Measurements from ENCODE around the gene PID1. TPM values are rescaled to one million over a fixed set of nuclear protein-coding genes. Genes with fewer than 3 reads are reported as not detected.

PID1 gene
- total RNA-seq, 1 experiment from 2014 or later: 0.15 TPM

DNA sequence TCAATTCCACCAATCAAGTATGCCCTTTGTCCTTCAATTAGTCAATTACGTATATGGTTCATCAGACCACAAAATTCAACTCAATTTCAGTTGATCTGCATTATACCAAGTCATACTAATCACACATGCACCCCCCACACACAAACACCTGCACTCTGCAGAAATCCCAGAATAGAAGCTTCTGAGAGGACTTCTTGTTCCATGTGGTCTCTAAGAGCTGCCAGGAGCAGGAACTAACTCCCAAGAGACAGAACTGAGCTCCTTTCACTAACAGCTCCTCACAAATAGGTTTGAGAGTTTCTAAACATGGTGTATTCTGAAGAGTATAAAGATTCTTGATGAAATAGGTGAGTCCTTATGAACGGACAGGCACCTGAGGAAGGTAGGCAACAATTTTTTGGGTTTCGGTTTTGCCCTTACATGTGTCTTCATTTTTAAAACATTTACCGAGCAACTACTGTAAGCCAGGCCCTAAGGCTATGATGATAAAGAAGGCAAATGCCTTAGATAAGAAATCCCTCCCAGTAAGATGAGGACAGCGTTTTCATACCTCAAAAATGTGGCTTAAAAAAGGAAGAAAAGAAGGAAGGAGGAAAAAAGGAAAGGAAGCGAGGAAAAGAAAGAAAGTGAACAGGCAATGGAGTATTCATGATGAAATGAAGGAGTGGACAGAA, 183.1 kb downstream of the PID1 start:
- H3K9me3 ChIP-seq (ENCODE audit: control insufficient read depth in 1 of 2, insufficient read depth in 1 of 2, low read depth in 1 of 2, low read length in 2 of 2): no peaks in the 10 kb centered on the region
- ChIA-PET RAD21 (ENCODE audit: low non-redundant PET in 1 of 2, low total read pairs in 2 of 2, uncharacterized antibody in 2 of 2, unreplicated experiment in 2 of 2) (no interaction called here), CTCF (no interaction called here), POLR2A (no interaction called here)
- no peak overlapping the region for H3K4me3 ChIP-seq (replicated peaks in 1 of 2; ENCODE audit: low read depth in 1 of 2, low read length in 2 of 2)
- no peak overlapping the region for H3K27ac ChIP-seq (ENCODE audit: low read depth, low read length)
- no peak overlapping the region for H3K4me2 ChIP-seq (ENCODE audit: low read length)
- H4K20me1 ChIP-seq (ENCODE audit: insufficient read depth): no peaks in the 10 kb centered on the region
- intact Hi-C loops (cut with micrococcal nuclease): no loop called here
- no peaks in the 10 kb centered on the region for H3K79me2 ChIP-seq (ENCODE audit: insufficient read depth, low read length)
- no TSS peak for BruUV-seq (replicated peaks)
- no peaks in the 10 kb centered on the region for H3K27me3 ChIP-seq (ENCODE audit: insufficient read depth, low read length)
- no peaks in the 10 kb centered on the region for H3K4me1 ChIP-seq (ENCODE audit: control insufficient read depth in 1 of 2, insufficient read depth in 2 of 2, low read length in 2 of 2)
- H3K36me3 ChIP-seq (ENCODE audit: control insufficient read depth in 1 of 2, insufficient read depth in 2 of 2, low read length in 2 of 2): no peaks in the 10 kb centered on the region
- DNase-seq (ENCODE audit: low read depth, low spot score) (no peak), ATAC-seq (no peak)
- no peak overlapping the region for H2AFZ ChIP-seq (ENCODE audit: low read depth, low read length, poor library complexity, severe bottlenecking)
- H3K9me2 ChIP-seq (ENCODE audit: insufficient read depth): no peaks in the 10 kb centered on the region
- no peak overlapping the region for H3K9ac ChIP-seq (ENCODE audit: low read length)
- no peak for TF ChIP-seq RAD21 (IDR thresholded peaks at IDR 0.05; ENCODE audit: low read depth)
- no peak for TF ChIP-seq CEBPB (IDR thresholded peaks at IDR 0.05; ENCODE audit: low read depth)
- no peak for TF ChIP-seq ELF1 (IDR thresholded peaks at IDR 0.05; ENCODE audit: borderline replicate concordance, low read depth)
- TF ChIP-seq REST (IDR thresholded peaks at IDR 0.05; ENCODE audit: low read depth): no peak
- TF ChIP-seq SRF (IDR thresholded peaks at IDR 0.05; ENCODE audit: low read depth): no peak
- TF ChIP-seq ZFX (IDR thresholded peaks at IDR 0.05): no peak
- no peak for TF ChIP-seq ZBTB33 (IDR thresholded peaks at IDR 0.05; ENCODE audit: extremely low read depth, insufficient replicate concordance, low read length)
- no peak for TF ChIP-seq EZH2phosphoT487 (IDR thresholded peaks at IDR 0.05; ENCODE audit: borderline replicate concordance)
- TF ChIP-seq ATF3 (IDR thresholded peaks at IDR 0.05): no peak

Data from HCT116 (cell line).